Upper lobe of left lung (tissue), 6 donors: ENCODE measurements around the gene SPATA21. TPM values are rescaled to one million over a fixed set of nuclear protein-coding genes. Genes with fewer than 3 reads are reported as not detected.

Experiments used
- ATAC-seq, 2 donors: fragments of 200-7000 bp; cut with Tn5 transposase; one replicate each; pipeline ENCODE4 v1.9.1; 2022; ENCODE audit warnings: mild to moderate bottlenecking in 2 of 2, moderate library complexity in 2 of 2; ENCODE audit not compliant: low FRiP score in 2 of 2
- DNase-seq, 2 donors: peaks; one replicate each; pipeline ENCODE4 v3.0.0-alpha.2; 2019 to 2020
- H3K27ac ChIP-seq, 4 donors: fragments of 200-600 bp; sonication (generic); one replicate each; pipeline ENCODE4 v1.5.1; 2016 to 2019
- H3K27me3 ChIP-seq, 4 donors: fragments of 200-600 bp; sonication (generic); one replicate each; pipeline ENCODE4 v1.5.1; 2017 to 2019
- H3K36me3 ChIP-seq, 4 donors: fragments of 200-600 bp; sonication (generic); one replicate each; pipeline ENCODE4 v1.5.1; 2016 to 2019
- H3K4me1 ChIP-seq, 4 donors: fragments of 200-600 bp; sonication (generic); one replicate each; pipeline ENCODE4 v1.5.1; 2018 to 2019
- H3K4me3 ChIP-seq, 4 donors: fragments of 200-600 bp; sonication (generic); one replicate each; pipeline ENCODE4 v1.5.1; 2017 to 2019; ENCODE audit warnings: mild to moderate bottlenecking in 2 of 4, moderate library complexity in 1 of 4
- H3K9me3 ChIP-seq, 4 donors: fragments of 200-600 bp; sonication (generic); one replicate each; pipeline ENCODE4 v1.5.1; 2018 to 2019
- CTCF ChIP-seq, 6 experiments: fragments of 450-650 bp in 4 of 6; fragments of 200-600 bp in 2 of 6; sonication (generic) in 2 of 6; IDR thresholded peaks; one replicate each; pipeline ENCODE4 v1.5.1; 2016 to 2019; ENCODE audit warnings: antibody characterized with exemption in 6 of 6
- EP300 ChIP-seq, 4 donors: sonication (generic); formaldehyde crosslinking; IDR thresholded peaks; one replicate each; pipeline ENCODE4 v1.5.1; 2017; ENCODE audit warnings: antibody characterized with exemption in 4 of 4, control low read depth in 2 of 4
- POLR2A ChIP-seq, 4 donors: fragments of 450-650 bp; IDR thresholded peaks; one replicate each; pipeline ENCODE4 v1.5.1; 2016 to 2017; ENCODE audit warnings: antibody characterized with exemption in 4 of 4, mild to moderate bottlenecking in 2 of 4
- POLR2AphosphoS5 ChIP-seq, 2 donors: sonication (generic); formaldehyde crosslinking; IDR thresholded peaks; one replicate each; pipeline ENCODE4 v1.5.1; 2017; ENCODE audit warnings: antibody characterized with exemption in 2 of 2
- WGBS, 2 donors: methylation state at CpG; one replicate each; pipeline ENCODE4 v1.1.5; 2017 to 2018; 5-methylcytosine and 5-hydroxymethylcytosine counted together
- total RNA-seq, 6 donors: library from RNA; depleted of rRNA in 4 of 6; stranded (reverse); fragments of >200 nt in 4 of 6; gene quantifications; one replicate each; pipeline versions ENCODE4 v1.1.0 to v1.2.1, GENCODE V29; 2016 to 2021
- donor health status: DM: no; HTN: no; CAD: no; lungs with moderate emphysema.
- donor health status: DM: no; HTN: yes; CAD: no; lungs with severe emphysema.

The SPATA21 gene
- total RNA-seq, 6 donors from 2014 or later: not detected

- peak in 1 of 2 donors; percentile 69 for DNase-seq
- 80 to 83% methylated on average over 15 to 19 of the region's 25 CpGs for WGBS, 2 donors
Measured at GRCh38 chr1:16409536-16410152, 27.6 kb downstream of the SPATA21 start.

GRCh38 chr1:16406868-16407267 is 30.4 kb downstream of the SPATA21 start:
- Histone ChIP-seq H3K9me3 (no peaks in the 10 kb centered on the region), H3K4me1 (no peaks in the 10 kb centered on the region), H3K27me3 (no peaks in the 10 kb centered on the region), H3K36me3 (no peaks in the 10 kb centered on the region), H3K4me3 (no peak overlapping the region), H3K27ac (no peak overlapping the region)
- WGBS, 2 donors: 79 to 95% methylated on average over 9 of the region's 9 CpGs
- DNase-seq (no peak), ATAC-seq (no peak)
- TF ChIP-seq EP300 (IDR thresholded peaks at IDR 0.05): no peak
- no peak for TF ChIP-seq POLR2AphosphoS5 (IDR thresholded peaks at IDR 0.05)
- TF ChIP-seq CTCF (IDR thresholded peaks at IDR 0.05): no peak
- TF ChIP-seq POLR2A (IDR thresholded peaks at IDR 0.05): no peak

More at GRCh38 chr1:16409536-16410152, 27.6 kb downstream of the SPATA21 start:
- Histone ChIP-seq H3K9me3 (no peaks in the 10 kb centered on the region), H3K27me3 (no peaks in the 10 kb centered on the region), H3K4me1 (no peaks in the 10 kb centered on the region), H3K4me3 (no peak overlapping the region), H3K27ac (no peak overlapping the region), H3K36me3 (no peaks in the 10 kb centered on the region)
- no peak for TF ChIP-seq POLR2A (IDR thresholded peaks at IDR 0.05)
- TF ChIP-seq POLR2AphosphoS5 (IDR thresholded peaks at IDR 0.05): no peak
- TF ChIP-seq EP300 (IDR thresholded peaks at IDR 0.05): no peak
- TF ChIP-seq CTCF (IDR thresholded peaks at IDR 0.05): no peak
- peak in 1 of 2 donors; percentile 11 for ATAC-seq

GRCh38 chr1:16405441-16405840 is 31.8 kb downstream of the SPATA21 start:
- no peak overlapping the region for H3K27ac ChIP-seq
- H3K27me3 ChIP-seq: no peaks in the 10 kb centered on the region
- no peak for ATAC-seq
- H3K4me1 ChIP-seq: no peaks in the 10 kb centered on the region
- H3K4me3 ChIP-seq: no peak overlapping the region
- 79 to 82% methylated on average over 5 of the region's 5 CpGs for WGBS, 2 donors
- TF ChIP-seq POLR2A (IDR thresholded peaks at IDR 0.05) (no peak), CTCF (IDR thresholded peaks at IDR 0.05) (no peak), POLR2AphosphoS5 (IDR thresholded peaks at IDR 0.05) (no peak), EP300 (IDR thresholded peaks at IDR 0.05) (no peak)
- H3K9me3 ChIP-seq: no peaks in the 10 kb centered on the region
- DNase-seq: no peak
- no peaks in the 10 kb centered on the region for H3K36me3 ChIP-seq

- Histone ChIP-seq H3K9me3 (no peaks in the 10 kb centered on the region), H3K36me3 (peaks cover 0 to 24% (median 6%) of the 10 kb centered on the region in 4 donors), H3K27me3 (no peaks in the 10 kb centered on the region), H3K4me3 (no peak overlapping the region), H3K4me1 (no peaks in the 10 kb centered on the region), H3K27ac (no peak overlapping the region)
- DNase-seq: no peak
- TF ChIP-seq CTCF (IDR thresholded peaks at IDR 0.05) (no peak), POLR2A (IDR thresholded peaks at IDR 0.05) (no peak), POLR2AphosphoS5 (IDR thresholded peaks at IDR 0.05) (no peak), EP300 (IDR thresholded peaks at IDR 0.05) (no peak)
- WGBS, 2 donors: 77 to 87% methylated on average over 10 of the region's 10 CpGs
- ATAC-seq: no peak
Measured at GRCh38 chr1:16402742-16403141, 34.5 kb downstream of the SPATA21 start.
